Measurements from ENCODE around the gene AIMP1.

Gene AIMP1

GRCh38 chr4:106358899-106359298, 42.5 kb downstream of the AIMP1 start:
- no peak overlapping the region for H3K27ac ChIP-seq
- no peaks in the 10 kb centered on the region for H3K36me3 ChIP-seq (ENCODE audit: insufficient read depth)
- no peaks in the 10 kb centered on the region for H3K4me1 ChIP-seq (ENCODE audit: low read depth, poor library complexity, severe bottlenecking)
- H2AFZ ChIP-seq (ENCODE audit: low read depth): no peak overlapping the region
- H4K20me1 ChIP-seq (ENCODE audit: insufficient read depth): no peaks in the 10 kb centered on the region
- H3K79me2 ChIP-seq (ENCODE audit: insufficient read depth, low read depth): no peaks in the 10 kb centered on the region
- TF ChIP-seq CTCF (conservative IDR thresholded peaks at IDR 0.05; ENCODE audit: low read depth, low read length): no peak
- no peak overlapping the region for H3K9ac ChIP-seq
- no peak overlapping the region for H3K4me2 ChIP-seq
- no peak overlapping the region for H3K4me3 ChIP-seq (IDR thresholded peaks at IDR 0.05; ENCODE audit: insufficient read depth, low read depth, low read length)
- no peaks in the 10 kb centered on the region for H3K27me3 ChIP-seq (ENCODE audit: insufficient read depth, low read depth)

GRCh38 chr4:106362086-106362825, 45.9 kb downstream of the AIMP1 start:
- H3K4me3 ChIP-seq (IDR thresholded peaks at IDR 0.05; ENCODE audit: insufficient read depth, low read depth, low read length): no peak overlapping the region
- H4K20me1 ChIP-seq (ENCODE audit: insufficient read depth): no peaks in the 10 kb centered on the region
- no peak overlapping the region for H3K9ac ChIP-seq
- TF ChIP-seq CTCF (conservative IDR thresholded peaks at IDR 0.05; ENCODE audit: low read depth, low read length): no peak
- no peak overlapping the region for H2AFZ ChIP-seq (ENCODE audit: low read depth)
- H3K27ac ChIP-seq: no peak overlapping the region
- H3K4me1 ChIP-seq (ENCODE audit: low read depth, poor library complexity, severe bottlenecking): no peaks in the 10 kb centered on the region
- H3K4me2 ChIP-seq: no peak overlapping the region
- no peaks in the 10 kb centered on the region for H3K36me3 ChIP-seq (ENCODE audit: insufficient read depth)
- H3K79me2 ChIP-seq (ENCODE audit: insufficient read depth, low read depth): no peaks in the 10 kb centered on the region
- no peaks in the 10 kb centered on the region for H3K27me3 ChIP-seq (ENCODE audit: insufficient read depth, low read depth)

GRCh38 chr4:106364282-106364681, 47.9 kb downstream of the AIMP1 start:
- Histone ChIP-seq H3K4me1 (ENCODE audit: low read depth, poor library complexity, severe bottlenecking) (no peaks in the 10 kb centered on the region), H3K9ac (no peak overlapping the region), H3K36me3 (ENCODE audit: insufficient read depth) (no peaks in the 10 kb centered on the region), H4K20me1 (ENCODE audit: insufficient read depth) (no peaks in the 10 kb centered on the region), H3K27me3 (ENCODE audit: insufficient read depth, low read depth) (no peaks in the 10 kb centered on the region), H3K27ac (no peak overlapping the region), H3K4me3 (IDR thresholded peaks at IDR 0.05; ENCODE audit: insufficient read depth, low read depth, low read length) (no peak overlapping the region), H2AFZ (ENCODE audit: low read depth) (no peak overlapping the region), H3K4me2 (no peak overlapping the region), H3K79me2 (ENCODE audit: insufficient read depth, low read depth) (no peaks in the 10 kb centered on the region)
- no peak for TF ChIP-seq CTCF (conservative IDR thresholded peaks at IDR 0.05; ENCODE audit: low read depth, low read length)

GRCh38 chr4:106365613-106366012, 49.3 kb downstream of the AIMP1 start:
- no peaks in the 10 kb centered on the region for H4K20me1 ChIP-seq (ENCODE audit: insufficient read depth)
- H3K79me2 ChIP-seq (ENCODE audit: insufficient read depth, low read depth): no peaks in the 10 kb centered on the region
- H3K27me3 ChIP-seq (ENCODE audit: insufficient read depth, low read depth): no peaks in the 10 kb centered on the region
- no peaks in the 10 kb centered on the region for H3K36me3 ChIP-seq (ENCODE audit: insufficient read depth)
- H3K4me2 ChIP-seq: no peak overlapping the region
- H2AFZ ChIP-seq (ENCODE audit: low read depth): no peak overlapping the region
- H3K27ac ChIP-seq: no peak overlapping the region
- no peaks in the 10 kb centered on the region for H3K4me1 ChIP-seq (ENCODE audit: low read depth, poor library complexity, severe bottlenecking)
- H3K9ac ChIP-seq: no peak overlapping the region
- no peak overlapping the region for H3K4me3 ChIP-seq (IDR thresholded peaks at IDR 0.05; ENCODE audit: insufficient read depth, low read depth, low read length)
- no peak for TF ChIP-seq CTCF (conservative IDR thresholded peaks at IDR 0.05; ENCODE audit: low read depth, low read length)

All from KMS-11 (cell line).